Ectodermal cell (in vitro differentiated cells): ENCODE measurements around the gene QARS1.
A peak's percentile ranks its signal among the peaks of the same experiment; 100 is the strongest.

Experiments used
- H3K27ac ChIP-seq: 2 replicates; pipeline ENCODE4 v1.7.0; 2013; ENCODE audit warnings: mild to moderate bottlenecking, low read depth, low read length; ENCODE audit not compliant: insufficient read depth, poor library complexity, severe bottlenecking
- H3K27me3 ChIP-seq: 2 replicates; pipeline ENCODE4 v1.7.0; 2013; ENCODE audit warnings: mild to moderate bottlenecking, low read length; ENCODE audit not compliant: insufficient read depth, control insufficient read depth, poor library complexity, severe bottlenecking
- H3K36me3 ChIP-seq: one replicate; pipeline ENCODE4 v1.7.0; 2013; ENCODE audit warnings: low read length; ENCODE audit not compliant: control insufficient read depth, insufficient read depth
- H3K4me1 ChIP-seq: one replicate; pipeline ENCODE4 v1.7.0; 2013; ENCODE audit warnings: low read length; ENCODE audit not compliant: control insufficient read depth, insufficient read depth
- H3K4me3 ChIP-seq: 2 replicates; pipeline ENCODE4 v1.7.0; 2013; ENCODE audit warnings: low read depth, low read length, control low read depth; ENCODE audit not compliant: insufficient read depth
- H3K9me3 ChIP-seq: 2 replicates; pipeline ENCODE4 v1.7.0; 2013; ENCODE audit warnings: mild to moderate bottlenecking, low read length, moderate library complexity; ENCODE audit not compliant: control insufficient read depth
- WGBS, 2 experiments: methylation state at CpG; one replicate each; pipeline ENCODE4 v1.1.7; 2013; ENCODE audit warnings: missing lambda C conversion rate in 2 of 2; 5-methylcytosine and 5-hydroxymethylcytosine counted together

The QARS1 gene

DNA sequence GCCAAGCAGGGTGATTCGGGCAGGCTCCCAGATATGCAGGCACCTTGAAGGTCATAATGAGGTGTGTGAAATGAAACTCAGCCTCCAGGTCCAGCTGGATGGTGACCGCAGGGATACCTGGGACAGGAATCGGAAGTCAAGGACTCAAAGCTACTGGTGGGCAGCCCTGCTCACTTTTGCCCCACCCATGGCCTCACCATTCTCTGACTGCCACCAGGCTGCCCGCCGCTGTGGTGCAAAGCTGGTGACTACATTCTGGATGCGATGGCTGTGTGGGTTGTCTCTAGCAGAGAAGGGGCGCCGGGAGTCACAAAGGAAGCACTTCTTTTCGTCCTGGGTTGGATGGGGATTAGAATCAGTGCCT is 27.5 kb upstream of the QARS1 start:
- 64 to 68% methylated on average over 9 of the region's 9 CpGs for WGBS, 2 experiments

DNA sequence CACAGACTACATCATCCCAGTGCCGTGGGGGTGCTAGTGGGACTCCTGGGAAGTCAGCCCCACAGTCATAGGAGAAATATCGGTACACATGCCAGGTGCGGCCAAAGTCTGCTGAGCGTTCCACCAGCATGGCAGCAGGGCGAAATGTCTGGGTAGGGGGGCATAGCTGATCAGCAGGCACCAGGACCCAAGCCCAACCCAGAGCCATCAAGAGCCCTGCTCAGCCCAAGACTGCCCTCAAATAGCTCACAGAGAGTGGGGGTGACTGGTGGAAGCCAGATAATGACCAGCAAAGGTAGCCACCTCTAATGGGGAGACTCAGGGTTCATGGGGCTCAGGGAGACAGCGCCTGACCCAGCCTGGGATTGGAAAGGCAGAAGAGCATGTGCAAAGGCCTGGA is 27.0 kb upstream of the QARS1 start:
- peaks cover 4% of the 10 kb centered on the region for H3K4me1 ChIP-seq

More for the DNA sequence above, 27.5 kb upstream of the QARS1 start:
- Histone ChIP-seq H3K27ac (no peak overlapping the region), H3K4me1 (peaks cover 4% of the 10 kb centered on the region), H3K27me3 (no peaks in the 10 kb centered on the region), H3K9me3 (no peaks in the 10 kb centered on the region), H3K36me3 (no peaks in the 10 kb centered on the region), H3K4me3 (peak overlapping the region; percentile 64)

DNA sequence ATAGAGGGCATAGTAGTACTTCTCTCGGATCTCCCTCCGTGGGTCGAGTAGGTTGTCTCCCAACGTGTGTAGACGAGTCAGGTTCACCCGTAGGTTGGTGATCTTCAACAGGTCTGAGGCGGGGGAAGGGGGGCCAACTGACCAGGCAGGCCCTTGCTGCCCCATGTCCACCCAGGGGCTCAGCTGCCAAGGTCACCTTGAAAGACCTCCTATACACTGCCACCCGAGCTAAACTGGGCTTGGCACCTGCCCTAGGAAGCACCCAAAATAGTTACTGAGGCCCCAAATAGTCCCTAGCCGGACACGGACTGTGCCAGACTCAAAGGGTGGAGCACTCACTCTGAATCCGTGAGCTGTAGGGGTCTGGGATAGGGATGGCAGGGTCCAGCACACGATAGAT is 26.5 kb upstream of the QARS1 start:
- Histone ChIP-seq H3K4me3 (no peak overlapping the region), H3K36me3 (no peaks in the 10 kb centered on the region), H3K27ac (no peak overlapping the region), H3K9me3 (no peaks in the 10 kb centered on the region), H3K27me3 (no peaks in the 10 kb centered on the region), H3K4me1 (peaks cover 4% of the 10 kb centered on the region)
- 92 to 93% methylated on average over 12 of the region's 12 CpGs for WGBS, 2 experiments

More for the DNA sequence above, 27.0 kb upstream of the QARS1 start:
- WGBS, 2 experiments, result 95 to 97% methylated on average over 6 of the region's 6 CpGs
- no peaks in the 10 kb centered on the region for H3K9me3 ChIP-seq
- H3K4me3 ChIP-seq, result peak overlapping the region; percentile 64
- H3K36me3 ChIP-seq, result no peaks in the 10 kb centered on the region
- H3K27ac ChIP-seq, result no peak overlapping the region
- H3K27me3 ChIP-seq, result no peaks in the 10 kb centered on the region

DNA sequence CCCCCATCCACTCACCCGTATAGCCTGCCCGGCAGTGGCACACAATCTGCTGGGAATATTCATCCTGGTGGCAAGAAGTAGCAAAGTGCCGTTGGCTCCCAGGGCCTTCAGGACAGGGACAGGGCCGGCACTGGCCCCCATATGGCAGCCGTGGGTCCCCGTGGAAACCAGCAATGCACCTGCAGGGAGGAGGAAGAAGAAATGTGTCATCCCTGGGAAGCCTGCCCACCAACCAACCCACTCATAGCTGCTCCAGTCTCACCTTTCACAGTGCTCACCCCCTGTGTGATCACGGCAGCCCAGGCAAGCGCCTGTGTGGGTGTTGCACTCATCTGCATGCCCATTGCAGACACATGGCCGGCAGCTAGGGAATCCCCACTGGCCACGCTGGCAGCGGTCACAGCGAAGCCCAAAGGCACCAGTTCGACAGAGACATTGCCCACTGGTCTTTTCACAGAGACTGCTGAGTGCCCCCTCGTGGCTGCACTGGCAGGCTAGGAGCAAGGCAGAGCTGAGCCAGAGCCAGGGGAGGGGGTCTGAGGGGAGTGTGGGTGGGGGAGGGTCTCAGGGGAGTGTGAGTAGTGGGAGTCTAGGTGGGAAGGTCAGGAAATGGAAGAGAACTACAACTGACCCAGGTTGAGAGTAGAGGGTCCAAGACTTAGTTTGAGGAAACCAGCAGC is 20.6 kb upstream of the QARS1 start:
- no peak overlapping the region for H3K4me3 ChIP-seq
- no peaks in the 10 kb centered on the region for H3K4me1 ChIP-seq
- H3K27ac ChIP-seq, result no peak overlapping the region
- WGBS, 2 experiments, result 87 to 90% methylated on average over 14 of the region's 14 CpGs
- no peaks in the 10 kb centered on the region for H3K9me3 ChIP-seq
- peaks cover 20% of the 10 kb centered on the region for H3K36me3 ChIP-seq
- no peaks in the 10 kb centered on the region for H3K27me3 ChIP-seq

DNA sequence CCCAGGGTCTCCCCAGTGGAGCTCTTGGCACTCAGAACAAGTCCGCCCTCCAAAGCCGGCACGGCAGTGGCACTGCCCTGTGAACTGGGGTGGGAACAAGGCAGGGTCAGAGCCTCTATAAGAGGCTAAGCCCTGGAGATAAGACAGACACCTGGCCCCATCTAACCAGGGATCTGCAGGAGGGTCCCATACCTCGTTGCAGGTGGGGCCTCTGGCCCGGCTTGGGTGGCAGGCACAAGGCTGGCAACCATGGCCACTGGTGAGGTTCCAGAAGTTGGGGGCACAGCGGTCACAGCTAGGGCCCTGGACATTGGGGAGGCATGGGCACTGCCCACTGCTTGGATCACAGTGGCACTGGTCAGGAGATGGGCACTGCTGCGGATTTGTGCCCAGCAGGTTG is 19.6 kb upstream of the QARS1 start:
- Histone ChIP-seq H3K4me1 (peaks cover 4% of the 10 kb centered on the region), H3K27ac (no peak overlapping the region), H3K27me3 (no peaks in the 10 kb centered on the region), H3K36me3 (peaks cover 20% of the 10 kb centered on the region), H3K9me3 (no peaks in the 10 kb centered on the region), H3K4me3 (no peak overlapping the region)
- 92 to 96% methylated on average over 7 of the region's 7 CpGs for WGBS, 2 experiments

DNA sequence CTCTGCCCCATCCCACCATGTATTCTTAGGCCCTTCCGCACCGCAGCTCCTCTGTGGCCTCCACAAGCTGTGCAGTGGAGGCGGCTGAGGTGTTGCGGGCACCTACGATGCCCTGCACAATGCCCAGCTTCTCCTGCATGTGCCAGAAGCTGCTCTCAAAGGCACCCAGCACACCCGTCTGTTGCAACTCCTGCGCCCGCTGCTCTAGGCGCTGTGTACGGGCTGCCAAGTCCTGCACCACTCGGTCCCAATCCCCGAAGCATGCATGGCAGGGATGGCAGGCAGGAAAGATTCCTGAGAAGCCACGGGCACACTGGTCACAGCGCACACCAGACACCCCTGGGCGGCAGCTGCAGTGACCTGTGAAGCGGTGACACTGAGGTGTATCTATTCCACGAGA is 19.1 kb upstream of the QARS1 start:
- Histone ChIP-seq H3K4me1 (peaks cover 4% of the 10 kb centered on the region), H3K4me3 (no peak overlapping the region), H3K27me3 (no peaks in the 10 kb centered on the region), H3K27ac (no peak overlapping the region), H3K9me3 (no peaks in the 10 kb centered on the region), H3K36me3 (peaks cover 20% of the 10 kb centered on the region)
- 95 to 96% methylated on average over 17 of the region's 17 CpGs for WGBS, 2 experiments

DNA sequence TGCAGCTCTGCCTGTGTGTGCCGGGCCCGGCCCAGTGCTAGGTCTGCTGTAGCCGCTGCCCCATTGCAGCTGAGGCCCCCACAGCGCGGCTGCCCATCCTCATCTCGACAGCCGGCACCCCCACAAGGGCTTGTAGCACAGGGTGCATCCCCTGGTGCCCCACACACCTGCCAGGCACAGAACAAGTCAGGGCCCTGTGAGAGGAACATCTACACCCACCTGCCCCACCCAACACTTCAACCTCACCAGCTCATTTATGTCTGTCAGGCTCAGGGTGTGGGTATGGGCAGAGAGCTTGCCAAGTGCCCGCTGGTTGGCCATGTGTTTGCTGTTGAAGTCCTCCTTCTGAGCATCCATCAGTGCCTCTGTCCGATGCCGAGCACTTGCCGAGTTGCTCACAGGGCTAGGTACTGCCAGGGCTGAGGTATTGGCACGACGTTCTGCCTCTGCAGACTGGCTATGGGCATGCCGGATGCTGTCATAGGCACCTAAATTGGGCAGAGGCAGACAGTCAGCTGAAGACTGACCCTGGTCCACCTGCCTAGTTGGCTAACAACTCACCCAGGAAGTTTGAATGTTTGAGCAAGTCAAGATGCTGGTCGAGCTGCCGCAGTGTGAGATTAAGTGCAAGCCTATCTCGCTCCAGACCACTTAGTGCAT is 18.5 kb upstream of the QARS1 start:
- peaks cover 4% of the 10 kb centered on the region for H3K4me1 ChIP-seq
- no peak overlapping the region for H3K4me3 ChIP-seq
- peaks cover 20% of the 10 kb centered on the region for H3K36me3 ChIP-seq
- 95 to 96% methylated on average over 17 of the region's 17 CpGs for WGBS, 2 experiments
- H3K27ac ChIP-seq, result no peak overlapping the region
- no peaks in the 10 kb centered on the region for H3K9me3 ChIP-seq
- no peaks in the 10 kb centered on the region for H3K27me3 ChIP-seq

DNA sequence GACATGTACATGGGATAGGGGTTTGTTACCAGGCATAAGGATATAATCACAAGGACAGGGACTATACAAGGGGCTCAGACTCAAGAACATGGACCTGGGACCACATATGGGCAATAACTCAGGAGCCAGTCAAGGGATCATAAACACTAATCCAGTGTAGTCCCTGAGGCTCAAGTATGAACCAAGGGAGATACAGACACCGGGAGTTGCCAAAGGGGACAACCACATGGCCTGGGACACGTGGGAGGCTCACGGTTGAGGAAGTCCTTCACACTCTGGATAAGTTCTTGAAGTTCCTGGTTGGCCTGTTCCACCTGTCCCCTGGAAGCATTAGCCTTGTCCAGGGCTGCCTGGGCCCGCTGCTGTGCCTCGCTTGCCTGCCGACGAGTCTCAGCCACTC is 17.9 kb upstream of the QARS1 start:
- H3K36me3 ChIP-seq, result peaks cover 24% of the 10 kb centered on the region
- H3K27me3 ChIP-seq, result no peaks in the 10 kb centered on the region
- H3K9me3 ChIP-seq, result no peaks in the 10 kb centered on the region
- H3K4me3 ChIP-seq, result no peak overlapping the region
- H3K27ac ChIP-seq, result no peak overlapping the region
- 95% methylated on average over 7 of the region's 7 CpGs for WGBS, 2 experiments
- peaks cover 4% of the 10 kb centered on the region for H3K4me1 ChIP-seq

DNA sequence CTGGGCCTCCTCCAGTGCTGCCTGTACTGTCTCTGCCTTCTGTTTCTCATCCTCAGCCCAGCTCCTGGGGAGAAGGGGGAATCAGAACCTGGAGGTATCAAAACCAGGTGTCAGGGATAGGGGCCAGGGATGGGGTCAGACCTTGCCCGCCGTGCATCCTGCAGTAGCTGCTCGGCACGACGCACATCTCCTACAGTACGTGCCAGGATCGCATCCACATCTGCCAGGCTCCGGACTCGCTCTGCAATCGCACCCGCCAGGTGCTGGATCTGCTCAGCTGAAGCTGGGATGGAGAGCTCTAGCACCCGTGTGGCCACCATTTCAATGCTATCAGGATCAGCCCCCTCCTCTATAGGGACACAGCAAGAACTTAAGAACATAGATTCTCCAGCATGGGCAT is 17.5 kb upstream of the QARS1 start:
- Histone ChIP-seq H3K27ac (no peak overlapping the region), H3K4me3 (no peak overlapping the region), H3K27me3 (no peaks in the 10 kb centered on the region), H3K36me3 (peaks cover 28% of the 10 kb centered on the region), H3K4me1 (peaks cover 4% of the 10 kb centered on the region), H3K9me3 (no peaks in the 10 kb centered on the region)
- 93 to 96% methylated on average over 12 of the region's 12 CpGs for WGBS, 2 experiments

DNA sequence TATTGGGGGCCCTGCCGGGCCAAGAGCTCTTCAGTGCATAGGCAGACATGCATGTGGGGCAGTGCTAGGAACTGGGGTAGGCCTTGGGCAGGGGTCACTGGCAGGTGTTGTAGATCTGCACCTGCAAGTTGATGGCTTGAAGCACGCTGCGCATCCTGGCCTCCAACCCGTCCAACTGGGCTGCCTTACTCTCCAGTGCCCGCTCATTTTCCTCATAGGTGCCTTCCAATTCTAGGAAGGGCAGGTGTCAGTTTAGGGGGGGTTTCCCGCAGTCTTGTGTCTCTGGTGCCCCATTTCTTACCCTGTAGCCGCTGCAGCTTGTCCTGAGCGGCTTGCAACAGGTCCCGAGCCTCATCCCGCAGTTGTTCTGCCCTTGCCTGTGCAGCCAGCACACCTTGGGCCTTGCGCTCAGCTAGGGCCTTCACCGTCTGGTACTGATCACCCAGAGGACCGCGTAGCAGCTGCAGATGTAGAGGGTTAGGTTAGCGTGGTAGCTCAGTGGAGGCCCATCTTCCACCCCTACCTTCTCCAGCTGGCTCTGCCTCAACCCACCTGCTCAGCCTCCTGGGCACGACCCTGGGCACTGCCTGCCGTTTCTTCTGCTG is 16.7 kb upstream of the QARS1 start:
- Histone ChIP-seq H3K27ac (peak overlapping the region; percentile 79), H3K36me3 (peaks cover 30% of the 10 kb centered on the region), H3K27me3 (no peaks in the 10 kb centered on the region), H3K4me3 (peak overlapping the region; percentile 97), H3K9me3 (no peaks in the 10 kb centered on the region), H3K4me1 (peaks cover 4% of the 10 kb centered on the region)
- 87 to 89% methylated on average over 17 of the region's 17 CpGs for WGBS, 2 experiments
